ENCODE measurements around the gene ANKRD35. TPM values are rescaled to one million over a fixed set of nuclear protein-coding genes. Genes with fewer than 3 reads are reported as not detected.

ANKRD35 gene
- total RNA-seq, 1 experiment from 2014 or later = 0.34 TPM

DNA sequence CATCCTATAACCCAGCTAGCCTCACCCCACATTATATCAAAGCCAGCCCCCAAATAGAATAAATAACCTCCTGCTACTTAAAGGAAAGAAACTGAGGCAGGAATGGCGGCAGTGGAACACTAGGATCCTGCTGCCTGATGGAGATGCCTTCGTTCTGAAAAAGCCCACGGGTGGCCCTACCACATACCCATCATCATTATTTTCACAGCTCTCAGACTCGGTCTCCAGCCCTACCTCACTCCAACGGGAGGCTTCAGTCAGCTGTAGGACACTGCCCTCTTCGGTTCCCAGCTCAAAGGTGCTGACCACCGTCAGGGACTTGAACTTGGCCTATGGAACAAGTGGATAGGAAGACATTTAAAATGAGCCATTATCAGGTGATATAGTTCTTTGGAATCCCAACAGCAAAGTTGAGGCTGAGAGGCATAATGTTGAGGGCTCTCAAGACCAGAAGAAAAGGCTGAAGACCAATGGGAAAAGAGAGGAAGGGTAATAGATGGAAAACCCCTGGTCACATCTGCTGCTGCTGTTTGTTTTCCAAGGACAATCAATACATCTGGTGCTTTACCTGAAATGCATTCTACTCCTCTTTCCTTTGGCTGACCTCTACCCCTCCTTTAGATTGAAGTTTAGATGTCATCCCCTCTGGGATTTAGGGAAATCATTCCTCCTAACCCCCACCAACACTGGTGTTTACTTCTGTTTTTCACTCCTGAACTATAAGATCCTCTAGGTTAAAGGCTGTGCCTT, 7.8 kb upstream of the ANKRD35 start:
- ChIA-PET POLR2A (no interaction called here), CTCF (interaction anchor here (1.8 to 2.2 kb wide), 3 partner anchors 34 to 84 kb away, joined by 7 to 32 read pairs (median 9); partner anchors contain the start of genes PIAS3 and RBM8A)
- Histone ChIP-seq H3K4me3 (ENCODE audit: low read depth, low read length) (no peak overlapping the region), H3K36me3 (ENCODE audit: control insufficient read depth, insufficient read depth, low read length) (no peaks in the 10 kb centered on the region), H3K9me3 (no peaks in the 10 kb centered on the region), H3K4me1 (no peaks in the 10 kb centered on the region), H3K27me3 (replicated peaks; ENCODE audit: control insufficient read depth, insufficient read depth, low read length) (no peaks in the 10 kb centered on the region)
- no peak overlapping the region for H3K27ac Mint-ChIP-seq (ENCODE audit: unreplicated experiment)
- H3K36me3 Mint-ChIP-seq (ENCODE audit: insufficient read depth, unreplicated experiment) = no peaks in the 10 kb centered on the region
- intact Hi-C loops (cut with micrococcal nuclease; ENCODE audit: unreplicated experiment) = loop anchor here (2.0 to 5.0 kb wide), 3 partner anchors 34 to 144 kb away; partner anchors contain the start of gene RBM8A
- no peak overlapping the region for H3K4me3 Mint-ChIP-seq (ENCODE audit: unreplicated experiment)
- BruUV-seq (replicated peaks) = no TSS peak
- H3K9me3 Mint-ChIP-seq (ENCODE audit: unreplicated experiment) = no peaks in the 10 kb centered on the region
- H3K27me3 Mint-ChIP-seq (ENCODE audit: insufficient read depth, unreplicated experiment) = no peaks in the 10 kb centered on the region
- TF ChIP-seq, protein P1, sequence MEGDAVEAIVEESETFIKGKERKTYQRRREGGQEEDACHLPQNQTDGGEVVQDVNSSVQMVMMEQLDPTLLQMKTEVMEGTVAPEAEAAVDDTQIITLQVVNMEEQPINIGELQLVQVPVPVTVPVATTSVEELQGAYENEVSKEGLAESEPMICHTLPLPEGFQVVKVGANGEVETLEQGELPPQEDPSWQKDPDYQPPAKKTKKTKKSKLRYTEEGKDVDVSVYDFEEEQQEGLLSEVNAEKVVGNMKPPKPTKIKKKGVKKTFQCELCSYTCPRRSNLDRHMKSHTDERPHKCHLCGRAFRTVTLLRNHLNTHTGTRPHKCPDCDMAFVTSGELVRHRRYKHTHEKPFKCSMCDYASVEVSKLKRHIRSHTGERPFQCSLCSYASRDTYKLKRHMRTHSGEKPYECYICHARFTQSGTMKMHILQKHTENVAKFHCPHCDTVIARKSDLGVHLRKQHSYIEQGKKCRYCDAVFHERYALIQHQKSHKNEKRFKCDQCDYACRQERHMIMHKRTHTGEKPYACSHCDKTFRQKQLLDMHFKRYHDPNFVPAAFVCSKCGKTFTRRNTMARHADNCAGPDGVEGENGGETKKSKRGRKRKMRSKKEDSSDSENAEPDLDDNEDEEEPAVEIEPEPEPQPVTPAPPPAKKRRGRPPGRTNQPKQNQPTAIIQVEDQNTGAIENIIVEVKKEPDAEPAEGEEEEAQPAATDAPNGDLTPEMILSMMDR (IDR thresholded peaks at IDR 0.05; ENCODE audit: insufficient read depth in 1 of 2, low read depth in 1 of 2, low read length in 1 of 2, severe bottlenecking in 1 of 2, unreplicated experiment in 1 of 2) = no peak
- H3K4me1 Mint-ChIP-seq (ENCODE audit: low read depth, unreplicated experiment) = peaks cover 7% of the 10 kb centered on the region
- no peak for DNase-seq

DNA sequence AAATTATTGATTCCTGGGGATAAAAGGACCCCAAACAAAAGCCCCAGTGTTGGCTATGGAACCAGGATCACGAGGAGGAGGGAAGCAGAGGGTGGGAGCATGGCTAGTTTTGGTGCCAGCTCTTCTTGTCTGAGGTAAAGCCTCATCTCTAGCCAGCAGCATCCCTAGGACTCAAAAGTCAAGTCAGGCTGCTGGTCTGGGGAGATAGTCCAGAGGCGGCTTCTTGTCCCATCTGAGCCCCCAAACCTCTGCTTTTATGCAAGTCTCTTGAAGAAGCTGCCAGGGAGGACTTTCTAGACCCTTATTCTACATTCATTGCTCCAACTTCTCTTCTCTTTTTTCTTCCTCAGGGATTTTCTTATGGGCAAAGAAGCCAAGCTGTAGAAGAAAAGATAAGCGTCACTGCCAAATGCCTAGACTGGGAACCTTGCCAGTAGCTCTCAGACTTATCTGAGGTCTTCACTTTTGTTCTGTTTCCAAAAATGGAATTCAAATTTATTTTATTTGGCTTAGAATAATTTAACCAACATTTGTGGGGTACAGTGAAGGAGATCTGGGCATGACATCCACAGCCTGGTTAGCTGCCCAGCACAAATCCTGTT, 6.9 kb upstream of the ANKRD35 start:
- intact Hi-C loops (cut with micrococcal nuclease; ENCODE audit: unreplicated experiment) = loop anchor here (1.0 to 5.0 kb wide), 8 partner anchors 12 to 145 kb away; partner anchors contain the start of genes ITGA10 and RBM8A
- POLR2A ChIA-PET = interaction anchor here (1.0 to 1.1 kb wide), 4 partner anchors 33 to 160 kb away, joined by 3 to 5 read pairs (median 4); partner anchors contain the start of genes ANKRD34A, POLR3GL and RBM8A

More for the DNA sequence above, 6.9 kb upstream of the ANKRD35 start:
- no peaks in the 10 kb centered on the region for H3K27me3 Mint-ChIP-seq (ENCODE audit: insufficient read depth, unreplicated experiment)
- BruUV-seq (replicated peaks) = TSS peak; percentile 59
- H3K4me1 Mint-ChIP-seq (ENCODE audit: low read depth, unreplicated experiment) = peaks cover 7% of the 10 kb centered on the region
- CTCF ChIA-PET = interaction anchor here (0.9 to 2.3 kb wide), 18 partner anchors 9 to 143 kb away, joined by 3 to 32 read pairs (median 6); partner anchors contain the start of genes ANKRD34A, ITGA10, NUDT17 and PEX11B
- Histone ChIP-seq H3K4me3 (ENCODE audit: low read depth, low read length) (no peak overlapping the region), H3K9me3 (no peaks in the 10 kb centered on the region), H3K27me3 (replicated peaks; ENCODE audit: control insufficient read depth, insufficient read depth, low read length) (no peaks in the 10 kb centered on the region), H3K36me3 (ENCODE audit: control insufficient read depth, insufficient read depth, low read length) (no peaks in the 10 kb centered on the region), H3K4me1 (peaks cover 3% of the 10 kb centered on the region)
- peak overlapping the region; percentile 66 for H3K4me3 Mint-ChIP-seq (ENCODE audit: unreplicated experiment)
- H3K27ac Mint-ChIP-seq (ENCODE audit: unreplicated experiment) = peak overlapping the region; percentile 84
- TF ChIP-seq, protein P1 (IDR thresholded peaks at IDR 0.05; ENCODE audit: insufficient read depth in 1 of 2, low read depth in 1 of 2, low read length in 1 of 2, severe bottlenecking in 1 of 2, unreplicated experiment in 1 of 2) = no peak
- no peaks in the 10 kb centered on the region for H3K9me3 Mint-ChIP-seq (ENCODE audit: unreplicated experiment)
- H3K36me3 Mint-ChIP-seq (ENCODE audit: insufficient read depth, unreplicated experiment) = no peaks in the 10 kb centered on the region
- DNase-seq = no peak

Data from Caco-2 (cell line).